Left lung (tissue), 10 donors: Measurements from ENCODE around the gene ICA1. TPM values are rescaled to one million over a fixed set of nuclear protein-coding genes. Genes with fewer than 3 reads are reported as not detected.
"Not testable (repeated sequence)": the region's sequence is repeated elsewhere in the genome, so short reads cannot be mapped to it uniquely, and the experiment has no call there.

Source experiments
- ATAC-seq: fragments of 200-7000 bp; cut with Tn5 transposase; one replicate; pipeline ENCODE4 v1.9.1; 2020; ENCODE audit warnings: moderate library complexity
- DNase-seq, 4 donors: peaks; one replicate each; pipeline ENCODE4 v3.0.0-alpha.2; 2013 to 2020
- H3K27ac ChIP-seq, 2 donors: fragments of 200-600 bp; sonication (generic) in 1 of 2; one replicate each; pipeline versions ENCODE4 v1.5.0 to v1.8.0; 2020 to 2021
- H3K27me3 ChIP-seq, 2 donors: fragments of 200-600 bp; sonication (generic) in 1 of 2; one replicate each; pipeline versions ENCODE4 v1.5.0 to v1.8.0; 2020 to 2021
- H3K36me3 ChIP-seq, 2 donors: fragments of 200-600 bp; sonication (generic) in 1 of 2; one replicate each; pipeline versions ENCODE4 v1.5.0 to v1.8.0; 2020 to 2021
- H3K4me1 ChIP-seq, 2 donors: fragments of 200-600 bp; one replicate each; pipeline ENCODE4 v1.8.0; 2021
- H3K4me3 ChIP-seq, 2 donors: fragments of 200-600 bp; sonication (generic) in 1 of 2; one replicate each; pipeline versions ENCODE4 v1.5.0 to v1.8.0; 2020 to 2021; ENCODE audit warnings: mild to moderate bottlenecking in 1 of 2
- H3K9me3 ChIP-seq, 2 donors: fragments of 200-600 bp; sonication (generic) in 1 of 2; one replicate each; pipeline versions ENCODE4 v1.5.0 to v1.8.0; 2020 to 2021
- intact Hi-C, 2 donors: fragments of 100-400 bp; cut with DNase I; formaldehyde crosslinking; loops; one replicate each; pipeline versions ENCODE4 v1.11.2 to v1.14.2; 2022
- polyA plus RNA-seq, 6 donors: library from polyadenylated mRNA; unstranded; fragments of 120-200 nt; gene quantifications; one replicate each; pipeline ENCODE4 v1.2.1, GENCODE V29; 2013; ENCODE audit not compliant: insufficient read length in 6 of 6
- total RNA-seq, 2 donors: library from RNA; stranded (reverse); fragmentation: NEBNext Ultra II Directional; extraction: Animal tissue kit (Norgen Biotek cat#: 25700); gene quantifications; one replicate each; pipeline ENCODE4 v1.2.1, GENCODE V29; 2021
- TF ChIP-seq, protein P1 (sequence below), 2 donors: fragments of 200-600 bp; sonication (generic) in 1 of 2; IDR thresholded peaks; one replicate each; pipeline versions ENCODE4 v1.5.0 to v1.8.0; 2021; ENCODE audit warnings: antibody characterized with exemption in 2 of 2
- donor health status: DM: no; HTN: yes; CAD: no.
- donor health status: DM: no; HTN: no; CAD: no.

ICA1 gene
- total and polyA plus RNA-seq, 8 donors, result 22.4 to 53.3 (median 40.5) TPM

DNA sequence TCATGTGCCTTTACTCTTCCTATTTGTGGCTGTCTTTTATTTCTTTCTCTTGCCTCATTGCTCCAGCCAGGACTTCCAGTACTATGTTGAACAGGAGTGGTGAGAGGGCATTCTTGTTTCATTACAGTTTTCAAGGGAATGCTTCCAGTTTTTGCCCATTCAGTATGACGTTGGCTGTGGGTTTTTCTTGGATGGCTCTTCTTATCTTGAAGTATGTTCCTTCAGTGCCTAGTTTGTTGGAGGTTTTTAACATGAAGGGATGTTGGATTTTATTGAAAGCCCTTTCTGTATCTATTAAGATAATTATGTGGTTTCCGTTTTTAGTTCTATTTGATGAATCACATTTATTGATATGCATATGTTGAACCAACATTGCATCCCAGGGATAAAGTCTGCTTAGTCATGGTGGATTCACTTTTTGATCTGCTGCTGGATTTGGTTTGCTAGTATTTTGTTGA is 196.6 kb downstream of the ICA1 start:
- DNase-seq (no peak), ATAC-seq (peak; percentile 66)
- intact Hi-C loops, result no loop called here
- H3K4me1 ChIP-seq, result no peaks in the 10 kb centered on the region
- TF ChIP-seq, protein P1, sequence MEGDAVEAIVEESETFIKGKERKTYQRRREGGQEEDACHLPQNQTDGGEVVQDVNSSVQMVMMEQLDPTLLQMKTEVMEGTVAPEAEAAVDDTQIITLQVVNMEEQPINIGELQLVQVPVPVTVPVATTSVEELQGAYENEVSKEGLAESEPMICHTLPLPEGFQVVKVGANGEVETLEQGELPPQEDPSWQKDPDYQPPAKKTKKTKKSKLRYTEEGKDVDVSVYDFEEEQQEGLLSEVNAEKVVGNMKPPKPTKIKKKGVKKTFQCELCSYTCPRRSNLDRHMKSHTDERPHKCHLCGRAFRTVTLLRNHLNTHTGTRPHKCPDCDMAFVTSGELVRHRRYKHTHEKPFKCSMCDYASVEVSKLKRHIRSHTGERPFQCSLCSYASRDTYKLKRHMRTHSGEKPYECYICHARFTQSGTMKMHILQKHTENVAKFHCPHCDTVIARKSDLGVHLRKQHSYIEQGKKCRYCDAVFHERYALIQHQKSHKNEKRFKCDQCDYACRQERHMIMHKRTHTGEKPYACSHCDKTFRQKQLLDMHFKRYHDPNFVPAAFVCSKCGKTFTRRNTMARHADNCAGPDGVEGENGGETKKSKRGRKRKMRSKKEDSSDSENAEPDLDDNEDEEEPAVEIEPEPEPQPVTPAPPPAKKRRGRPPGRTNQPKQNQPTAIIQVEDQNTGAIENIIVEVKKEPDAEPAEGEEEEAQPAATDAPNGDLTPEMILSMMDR (IDR thresholded peaks at IDR 0.05), result no peak
- H3K9me3 ChIP-seq, result no peaks in the 10 kb centered on the region
- no peak overlapping the region for H3K4me3 ChIP-seq
- peaks cover 0 to 11% of the 10 kb centered on the region in 2 donors for H3K36me3 ChIP-seq
- no peaks in the 10 kb centered on the region for H3K27me3 ChIP-seq
- no peak overlapping the region for H3K27ac ChIP-seq

DNA sequence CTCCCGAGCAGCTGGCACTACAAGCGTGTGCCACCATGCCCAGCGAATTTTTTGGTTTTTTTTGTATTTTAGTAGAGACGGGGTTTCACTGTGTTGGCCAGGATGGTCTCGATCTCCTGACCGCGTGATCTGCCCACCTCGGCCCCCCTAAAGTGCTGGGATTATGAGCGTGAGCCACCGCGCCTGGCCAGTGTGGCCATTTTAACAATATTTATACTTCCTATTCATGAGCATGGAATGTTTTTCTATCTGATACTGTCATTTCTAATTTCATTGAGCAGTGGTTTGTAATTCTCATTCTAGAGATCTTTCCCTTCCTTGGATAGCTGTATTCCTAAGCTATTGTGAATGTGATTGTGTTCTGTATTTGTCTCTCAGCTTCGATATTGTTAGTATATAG is 197.1 kb downstream of the ICA1 start:
- no peak for ATAC-seq
- Histone ChIP-seq H3K27ac (no peak overlapping the region), H3K4me1 (no peaks in the 10 kb centered on the region), H3K9me3 (no peaks in the 10 kb centered on the region), H3K4me3 (no peak overlapping the region), H3K36me3 (peaks cover 0 to 11% of the 10 kb centered on the region in 2 donors), H3K27me3 (no peaks in the 10 kb centered on the region)
- intact Hi-C loops, result no loop called here
- no peak for DNase-seq
- TF ChIP-seq, protein P1 (IDR thresholded peaks at IDR 0.05), result no peak

DNA sequence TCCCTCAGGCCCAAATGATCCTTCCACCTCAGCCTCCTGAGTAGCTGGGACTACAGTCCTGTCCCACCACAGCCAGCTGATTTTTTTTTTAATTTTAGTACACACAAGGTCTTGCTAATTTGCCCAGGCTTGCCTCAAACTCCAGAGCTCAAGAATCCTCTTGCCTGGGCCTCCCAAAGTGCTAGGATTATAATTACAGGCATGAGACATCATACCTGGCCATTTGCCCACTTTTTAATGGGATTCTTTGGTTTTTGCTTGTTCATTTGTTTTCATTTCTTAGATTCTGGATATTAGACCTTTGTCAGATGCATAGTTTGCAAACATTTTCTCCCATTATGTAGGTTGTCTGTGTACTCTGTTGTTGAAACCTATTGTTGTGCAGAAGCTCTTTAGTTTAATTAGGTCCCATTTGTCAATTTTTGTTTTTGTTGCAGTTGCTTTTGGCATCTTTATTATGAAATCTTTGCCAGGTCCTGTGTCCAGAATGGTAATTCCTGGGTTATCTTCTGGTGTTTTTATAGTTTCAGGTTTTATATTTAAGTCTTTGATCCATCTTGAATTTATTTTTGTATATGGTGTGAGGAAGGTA is 198.2 kb downstream of the ICA1 start:
- no peak overlapping the region for H3K4me3 ChIP-seq
- ATAC-seq, result no peak

DNA sequence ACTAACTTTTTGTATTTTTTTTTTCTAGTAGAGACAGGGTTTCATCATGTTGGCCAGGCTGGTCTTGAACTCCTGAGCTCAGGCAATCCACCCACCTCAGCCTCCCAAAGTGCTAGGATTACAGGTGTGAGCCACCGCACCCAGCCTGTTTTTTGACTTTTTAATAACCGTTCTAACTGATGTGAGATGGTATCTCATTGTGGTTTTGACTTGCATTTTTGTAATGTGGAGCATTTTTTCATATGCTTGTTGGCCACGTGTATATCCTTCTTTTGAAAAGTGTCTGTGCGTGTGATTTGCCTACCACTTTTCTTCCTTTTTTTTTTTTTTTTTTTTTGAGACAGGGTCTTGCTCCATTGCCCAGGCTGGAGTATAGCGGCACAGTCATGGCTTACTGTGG is 198.7 kb downstream of the ICA1 start:
- H3K9me3 ChIP-seq, ATAC-seq, H3K27ac ChIP-seq, H3K27me3 ChIP-seq, H3K4me3 ChIP-seq, intact Hi-C loops, H3K4me1 ChIP-seq, DNase-seq: not testable (repeated sequence)
- peaks cover 0 to 11% of the 10 kb centered on the region in 2 donors for H3K36me3 ChIP-seq

More for the DNA sequence above, 198.2 kb downstream of the ICA1 start:
- Histone ChIP-seq H3K27me3 (no peaks in the 10 kb centered on the region), H3K4me1 (no peaks in the 10 kb centered on the region), H3K36me3 (peaks cover 0 to 11% of the 10 kb centered on the region in 2 donors), H3K27ac (no peak overlapping the region), H3K9me3 (no peaks in the 10 kb centered on the region)
- TF ChIP-seq, protein P1 (IDR thresholded peaks at IDR 0.05), result no peak
- intact Hi-C loops, result no loop called here
- DNase-seq, result no peak

Other genes with a start within 250 kb of the ICA1 start
- not detected for gene NXPH1, start 171.4 kb upstream of the ICA1 start, total RNA-seq
- under 1 TPM in 1 of 6 donors, not detected in 5; 0.11 TPM for gene NXPH1, start 171.4 kb upstream of the ICA1 start, polyA plus RNA-seq